HCEC 1CT (cell line): Measurements from ENCODE around the gene ARF1.

Experiments
- DNase-seq: peaks from one replicate; pipeline ENCODE4 v3.0.0-alpha.2; 2017

The ARF1 gene

DNA sequence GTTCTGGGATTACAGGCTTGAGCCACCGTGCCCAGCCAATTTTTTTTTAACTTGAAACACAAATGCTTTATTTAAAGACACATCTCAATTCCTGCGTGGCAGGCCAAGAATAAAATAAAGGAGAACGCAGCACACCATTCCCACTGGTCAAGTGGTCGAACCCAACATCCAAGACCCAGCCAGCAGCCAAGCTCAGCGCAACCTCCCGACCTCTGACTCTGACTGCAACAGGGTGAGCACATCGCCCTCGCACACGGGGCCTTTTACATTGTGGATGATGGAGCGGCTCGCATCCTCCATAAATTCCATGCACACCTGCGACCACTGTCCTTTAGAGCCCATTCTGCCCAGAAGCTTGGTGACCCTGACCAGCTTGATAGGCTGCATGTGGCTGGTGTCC lies 52.1 kb downstream of the ARF1 start:
- no peak for DNase-seq

DNA sequence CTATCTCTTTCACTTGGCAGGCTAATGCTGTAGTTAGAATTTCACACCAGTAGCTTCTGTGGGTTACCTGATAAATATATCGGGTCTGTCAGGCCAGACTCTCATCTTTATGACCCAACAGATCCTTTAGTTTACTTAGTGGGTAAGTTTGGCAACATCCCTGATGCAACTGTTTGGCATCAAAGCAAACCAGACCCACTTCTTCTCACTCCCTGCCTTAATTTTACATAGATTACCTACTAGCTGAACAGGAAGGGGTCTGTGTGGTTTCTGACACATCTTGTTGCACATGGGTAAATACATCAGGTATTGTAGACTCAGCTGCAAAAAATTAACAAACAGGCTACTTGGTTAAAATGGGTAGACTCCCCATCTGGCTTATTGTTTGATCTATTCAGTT lies 54.4 kb downstream of the ARF1 start:
- no peak for DNase-seq

- DNase-seq = no peak
These were observed 57.0 kb downstream of the ARF1 start for GRCh38 chr1:228139406-228139930.

DNA sequence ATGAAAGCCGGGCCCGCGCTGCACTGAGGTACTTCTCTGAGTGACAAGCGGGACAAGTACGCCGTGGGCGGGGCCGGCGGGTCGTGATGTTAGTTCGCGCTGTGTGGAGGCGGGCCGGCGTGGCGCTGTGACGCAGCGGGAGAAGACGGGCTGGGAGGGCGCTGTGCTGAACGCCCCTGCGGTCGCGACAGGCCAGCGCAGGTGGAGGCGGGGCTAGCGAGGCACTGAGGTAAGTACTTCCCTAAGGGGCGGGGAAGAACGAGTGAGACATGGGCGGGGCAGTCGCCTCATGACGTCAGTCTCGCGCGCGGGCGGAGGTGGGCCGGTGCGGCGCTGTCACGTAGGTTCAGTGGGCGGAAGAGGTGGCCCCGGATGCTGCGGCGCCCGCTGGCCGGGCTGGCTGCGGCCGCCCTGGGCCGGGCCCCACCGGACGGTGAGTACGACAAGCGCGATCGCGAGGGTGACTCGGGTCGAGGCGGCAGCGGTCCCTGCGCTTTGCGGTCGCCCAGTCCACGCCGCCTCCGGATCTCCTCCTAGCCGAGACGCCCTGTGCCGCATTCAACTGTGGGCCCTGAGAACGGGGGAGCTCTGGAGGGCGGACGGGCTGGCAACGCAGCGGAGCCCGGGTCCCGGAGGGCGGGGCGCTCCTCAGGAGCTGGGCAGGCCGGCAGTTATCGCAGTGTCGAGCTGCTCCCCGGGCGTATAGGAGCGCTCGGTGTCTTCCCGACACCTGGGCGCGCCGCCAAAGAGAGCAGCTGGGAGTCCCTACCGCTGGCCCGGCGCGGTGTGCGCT lies 57.6 kb downstream of the ARF1 start, which contains the start of gene GUK1:
Gene GUK1 (plus strand): TSS at position 349 of the 793 bp plus-strand sequence. CDS start 24 bp downstream, at position 373.
- DNase-seq = peak; percentile 100

GRCh38 chr1:228140724-228141225 lies 58.3 kb downstream of the ARF1 start:
- DNase-seq = no peak

GRCh38 chr1:228141226-228142044 lies 58.9 kb downstream of the ARF1 start:
- DNase-seq = no peak

DNA sequence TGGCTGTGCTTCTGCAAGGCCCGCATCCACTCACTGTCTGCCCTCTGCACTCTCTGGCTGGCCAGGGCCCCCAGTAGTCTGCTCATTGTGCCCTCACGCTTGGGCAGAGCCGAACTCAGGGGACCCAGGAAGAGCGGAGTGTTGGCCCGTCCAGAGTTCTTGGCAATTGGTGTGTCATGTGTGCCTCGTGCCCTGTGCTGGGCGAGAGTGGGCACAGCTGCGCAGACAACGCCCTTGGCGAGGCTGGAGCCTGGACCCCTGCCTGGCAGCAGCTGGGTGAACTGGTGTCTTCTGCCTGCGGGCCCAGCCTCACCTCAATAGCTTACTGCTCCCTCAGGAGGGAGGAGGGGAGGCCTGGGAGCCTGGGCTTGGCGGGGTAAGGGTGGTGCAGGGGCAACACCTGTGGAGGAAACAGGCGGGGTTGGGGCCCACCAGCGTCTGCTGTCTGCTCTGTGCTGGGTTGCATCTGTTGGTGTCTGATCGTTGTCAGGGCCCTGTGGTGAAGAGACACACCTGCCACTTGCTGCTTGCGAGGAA lies 59.7 kb downstream of the ARF1 start:
- DNase-seq = no peak

DNA sequence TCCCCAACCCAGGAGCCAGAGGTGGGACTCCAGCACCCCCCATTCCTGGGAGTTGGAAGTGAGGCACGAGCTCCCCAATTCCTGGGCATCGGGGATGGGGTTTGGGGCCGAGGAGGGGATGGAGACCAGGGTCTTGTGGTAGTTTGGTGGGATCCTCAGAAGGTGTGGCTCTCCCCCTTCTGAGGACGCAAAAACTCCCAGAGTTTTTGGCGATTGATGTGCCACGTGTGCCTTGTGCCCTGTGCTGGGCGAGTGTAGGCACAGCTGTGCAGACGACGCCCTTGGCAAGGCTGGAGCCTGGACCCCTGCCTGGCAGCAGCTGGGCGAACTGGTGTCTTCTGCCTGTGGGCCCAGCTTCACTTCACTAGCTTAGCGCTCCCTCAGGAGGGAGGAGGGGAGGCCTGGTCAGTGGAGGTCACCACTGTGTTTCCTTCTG lies 60.2 kb downstream of the ARF1 start:
- DNase-seq = no peak

GRCh38 chr1:228143480-228144192 lies 61.1 kb downstream of the ARF1 start:
- DNase-seq = no peak

DNA sequence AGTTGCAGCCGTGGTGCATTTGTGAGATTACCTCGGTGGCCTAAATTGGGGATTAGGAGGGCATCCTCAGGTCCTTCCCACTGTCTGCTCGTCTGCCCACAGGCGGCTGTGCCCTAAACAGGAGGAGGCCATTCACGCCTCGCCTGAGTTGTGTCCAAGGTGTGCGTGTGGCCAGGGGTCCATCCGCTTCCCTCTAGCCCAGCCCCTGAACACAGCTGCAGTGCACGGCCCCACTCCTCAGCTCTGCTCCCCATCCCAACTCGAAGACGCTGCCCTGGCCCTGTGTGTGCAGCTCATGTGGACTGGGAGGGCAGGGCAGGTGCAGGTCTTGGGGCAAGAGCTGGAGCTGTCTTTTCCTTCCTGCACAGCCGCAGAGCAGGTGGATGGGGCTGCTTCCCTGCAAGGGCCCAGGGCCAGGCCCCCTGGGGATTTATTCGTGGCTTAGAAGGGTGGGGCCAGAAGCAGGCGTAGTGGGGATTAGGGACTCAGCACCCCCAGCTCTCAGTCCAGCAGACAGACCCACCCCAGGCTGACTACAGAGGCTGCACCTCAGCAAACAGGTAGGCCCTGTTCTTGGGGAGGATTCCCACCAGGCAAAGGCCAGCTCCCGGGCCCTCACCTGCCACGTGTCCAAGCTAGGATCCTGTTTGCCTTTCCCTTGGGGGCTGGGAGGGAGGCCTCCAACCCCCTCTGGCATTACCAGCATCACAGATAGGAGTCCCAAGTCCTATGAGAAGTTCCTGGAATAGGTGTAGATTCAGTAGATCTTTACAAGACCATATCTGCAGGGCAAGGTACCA lies 61.9 kb downstream of the ARF1 start:
- DNase-seq = no peak

DNA sequence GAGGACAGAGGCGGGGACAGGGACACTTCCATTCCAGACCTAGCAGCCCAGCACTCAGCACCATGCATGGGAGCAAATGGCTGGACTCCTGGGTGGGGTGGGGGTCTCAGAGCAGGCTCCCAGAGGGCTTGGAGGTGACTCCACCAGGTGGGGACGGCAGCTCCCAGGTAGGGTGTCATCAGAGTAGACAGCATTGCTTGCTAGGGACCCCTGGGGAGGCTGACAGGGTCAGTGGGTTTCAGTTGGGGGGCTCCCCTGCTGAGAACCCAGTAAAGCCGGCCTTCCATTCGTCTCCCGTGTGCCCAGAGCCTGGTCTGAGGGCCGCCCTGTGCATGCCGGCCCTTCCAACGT lies 62.5 kb downstream of the ARF1 start:
- no peak for DNase-seq

DNA sequence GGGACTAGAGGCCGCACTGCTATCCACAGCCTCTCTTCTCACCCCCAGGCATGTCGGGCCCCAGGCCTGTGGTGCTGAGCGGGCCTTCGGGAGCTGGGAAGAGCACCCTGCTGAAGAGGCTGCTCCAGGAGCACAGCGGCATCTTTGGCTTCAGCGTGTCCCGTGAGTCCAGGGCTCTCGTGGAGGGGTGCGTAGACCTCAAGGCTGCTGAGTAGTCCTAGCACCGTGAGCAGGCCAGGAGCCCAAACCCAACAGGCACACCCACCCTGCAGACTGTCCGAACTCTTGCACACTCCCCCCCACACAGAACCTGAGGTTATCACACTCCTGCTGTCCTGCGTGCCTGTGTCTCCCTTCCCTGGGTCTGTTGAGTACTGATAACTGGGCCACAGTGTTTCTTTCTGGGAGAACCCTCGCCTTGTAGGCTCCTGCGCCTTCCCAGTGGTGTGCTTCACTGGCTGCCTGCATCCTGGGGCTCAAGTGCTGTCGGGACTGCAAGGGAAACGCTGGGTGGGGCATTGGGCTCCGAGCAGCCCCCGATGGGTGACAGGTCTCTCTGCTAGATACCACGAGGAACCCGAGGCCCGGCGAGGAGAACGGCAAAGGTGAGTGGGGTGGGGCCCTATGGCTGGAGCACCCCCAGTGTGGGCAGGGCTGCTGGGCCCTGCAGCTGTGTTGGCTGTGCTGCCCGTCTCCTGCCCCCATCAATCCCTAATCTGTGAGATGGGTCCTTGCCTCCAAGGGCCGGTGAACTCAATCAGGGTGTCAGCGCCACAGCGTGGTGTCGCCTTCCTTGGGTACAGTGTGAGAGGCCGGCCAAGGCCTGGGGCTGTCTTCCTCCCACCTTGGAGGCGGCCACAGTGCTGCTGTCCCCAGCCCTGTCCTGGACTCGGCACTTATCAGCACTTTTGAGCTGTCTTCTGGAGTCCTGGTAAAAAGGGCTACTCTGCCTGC lies 63.2 kb downstream of the ARF1 start:
- no peak for DNase-seq

- no peak for DNase-seq
These were observed 64.1 kb downstream of the ARF1 start for GRCh38 chr1:228146417-228147150.

GRCh38 chr1:228147151-228147693 lies 64.7 kb downstream of the ARF1 start:
- no peak for DNase-seq

DNA sequence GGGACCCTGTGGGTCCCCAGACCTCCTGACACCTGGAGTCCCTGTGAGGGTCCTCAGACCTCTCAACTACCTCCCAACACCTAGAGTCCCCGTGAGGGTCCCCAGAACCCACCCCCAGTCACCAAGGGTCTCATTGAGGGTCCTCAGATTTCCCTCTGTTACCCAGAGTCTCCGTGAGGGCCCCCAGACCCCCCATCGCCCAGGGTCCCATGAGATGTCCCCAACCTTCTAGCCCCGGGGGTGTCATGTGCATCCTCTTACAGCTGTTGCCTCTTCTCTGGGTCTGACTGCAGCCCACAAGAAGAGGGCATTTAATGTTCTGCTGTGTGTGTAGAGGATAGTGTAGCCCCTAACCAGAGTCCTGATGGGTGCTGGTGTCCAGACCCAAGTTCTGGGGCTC lies 65.3 kb downstream of the ARF1 start:
- no peak for DNase-seq

GRCh38 chr1:228148196-228148861 lies 65.8 kb downstream of the ARF1 start:
- DNase-seq = no peak
